Measurements from ENCODE around the gene ZBTB21.

DNA sequence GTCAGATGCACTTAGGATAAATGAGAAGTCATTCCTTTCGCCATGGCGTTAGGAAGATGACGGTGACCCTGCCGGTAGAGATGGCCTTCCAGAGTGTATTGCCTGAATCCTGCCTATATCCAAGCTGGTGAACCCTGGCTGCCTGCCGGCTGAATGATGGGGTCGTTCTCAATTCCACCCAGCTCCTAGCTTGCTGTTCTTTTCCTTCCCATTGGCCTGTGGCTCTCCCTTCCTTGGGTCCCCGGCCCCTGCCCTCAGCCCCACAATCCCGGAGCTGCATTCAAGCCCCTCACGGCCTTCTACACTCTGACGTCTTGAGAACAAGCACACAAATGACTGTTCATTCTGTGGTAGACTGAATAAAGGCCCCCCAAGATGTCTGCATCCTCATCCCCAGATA lies 28.2 kb upstream of the ZBTB21 start:
- TF ChIP-seq, protein P1, sequence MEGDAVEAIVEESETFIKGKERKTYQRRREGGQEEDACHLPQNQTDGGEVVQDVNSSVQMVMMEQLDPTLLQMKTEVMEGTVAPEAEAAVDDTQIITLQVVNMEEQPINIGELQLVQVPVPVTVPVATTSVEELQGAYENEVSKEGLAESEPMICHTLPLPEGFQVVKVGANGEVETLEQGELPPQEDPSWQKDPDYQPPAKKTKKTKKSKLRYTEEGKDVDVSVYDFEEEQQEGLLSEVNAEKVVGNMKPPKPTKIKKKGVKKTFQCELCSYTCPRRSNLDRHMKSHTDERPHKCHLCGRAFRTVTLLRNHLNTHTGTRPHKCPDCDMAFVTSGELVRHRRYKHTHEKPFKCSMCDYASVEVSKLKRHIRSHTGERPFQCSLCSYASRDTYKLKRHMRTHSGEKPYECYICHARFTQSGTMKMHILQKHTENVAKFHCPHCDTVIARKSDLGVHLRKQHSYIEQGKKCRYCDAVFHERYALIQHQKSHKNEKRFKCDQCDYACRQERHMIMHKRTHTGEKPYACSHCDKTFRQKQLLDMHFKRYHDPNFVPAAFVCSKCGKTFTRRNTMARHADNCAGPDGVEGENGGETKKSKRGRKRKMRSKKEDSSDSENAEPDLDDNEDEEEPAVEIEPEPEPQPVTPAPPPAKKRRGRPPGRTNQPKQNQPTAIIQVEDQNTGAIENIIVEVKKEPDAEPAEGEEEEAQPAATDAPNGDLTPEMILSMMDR (IDR thresholded peaks at IDR 0.05; ENCODE audit: low read depth, low read length): no peak
- TF ChIP-seq EZH2phosphoT487 (IDR thresholded peaks at IDR 0.05; ENCODE audit: low read depth): no peak

Measured in OCI-LY3 (cell line).